Ishikawa (cell line): Measurements from ENCODE around the gene CEP290.

Experiments
- CEBPB ChIP-seq: IDR thresholded peaks from 2 replicates; pipeline ENCODE4 v1.6.1; 2012
- TF ChIP-seq, protein P1 (sequence below): IDR thresholded peaks from 2 replicates; pipeline ENCODE4 v1.6.1; 2012; ENCODE audit warnings: low read depth, mild to moderate bottlenecking

- TF ChIP-seq CEBPB, result no peak
- TF ChIP-seq, protein P1, sequence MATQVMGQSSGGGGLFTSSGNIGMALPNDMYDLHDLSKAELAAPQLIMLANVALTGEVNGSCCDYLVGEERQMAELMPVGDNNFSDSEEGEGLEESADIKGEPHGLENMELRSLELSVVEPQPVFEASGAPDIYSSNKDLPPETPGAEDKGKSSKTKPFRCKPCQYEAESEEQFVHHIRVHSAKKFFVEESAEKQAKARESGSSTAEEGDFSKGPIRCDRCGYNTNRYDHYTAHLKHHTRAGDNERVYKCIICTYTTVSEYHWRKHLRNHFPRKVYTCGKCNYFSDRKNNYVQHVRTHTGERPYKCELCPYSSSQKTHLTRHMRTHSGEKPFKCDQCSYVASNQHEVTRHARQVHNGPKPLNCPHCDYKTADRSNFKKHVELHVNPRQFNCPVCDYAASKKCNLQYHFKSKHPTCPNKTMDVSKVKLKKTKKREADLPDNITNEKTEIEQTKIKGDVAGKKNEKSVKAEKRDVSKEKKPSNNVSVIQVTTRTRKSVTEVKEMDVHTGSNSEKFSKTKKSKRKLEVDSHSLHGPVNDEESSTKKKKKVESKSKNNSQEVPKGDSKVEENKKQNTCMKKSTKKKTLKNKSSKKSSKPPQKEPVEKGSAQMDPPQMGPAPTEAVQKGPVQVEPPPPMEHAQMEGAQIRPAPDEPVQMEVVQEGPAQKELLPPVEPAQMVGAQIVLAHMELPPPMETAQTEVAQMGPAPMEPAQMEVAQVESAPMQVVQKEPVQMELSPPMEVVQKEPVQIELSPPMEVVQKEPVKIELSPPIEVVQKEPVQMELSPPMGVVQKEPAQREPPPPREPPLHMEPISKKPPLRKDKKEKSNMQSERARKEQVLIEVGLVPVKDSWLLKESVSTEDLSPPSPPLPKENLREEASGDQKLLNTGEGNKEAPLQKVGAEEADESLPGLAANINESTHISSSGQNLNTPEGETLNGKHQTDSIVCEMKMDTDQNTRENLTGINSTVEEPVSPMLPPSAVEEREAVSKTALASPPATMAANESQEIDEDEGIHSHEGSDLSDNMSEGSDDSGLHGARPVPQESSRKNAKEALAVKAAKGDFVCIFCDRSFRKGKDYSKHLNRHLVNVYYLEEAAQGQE, result no peak
These were observed 37.6 kb upstream of the CEP290 start for GRCh38 chr12:88179436-88180014.
